GM13976 (cell line): ENCODE data around the gene MRPS34.

Source experiments
- DNase-seq: peaks from one replicate; pipeline ENCODE4 v3.0.0; 2012; ENCODE audit warnings: low spot score
- CTCF ChIP-seq: IDR thresholded peaks from 2 replicates; pipeline ENCODE4 v1.5.1; 2012; ENCODE audit warnings: borderline replicate concordance, mild to moderate bottlenecking; ENCODE audit not compliant: insufficient read depth; ENCODE audit errors: extremely low read depth, missing control alignments, control extremely low read depth
- in situ Hi-C: fragments of 300-500 bp; cut with MboI; formaldehyde crosslinking; loops from one replicate; pipeline ENCODE4 v1.12.0; 2022; ENCODE audit warnings: low sequenced_read_pairs, mixed read lengths, inconsistent platforms; ENCODE audit not compliant: unreplicated experiment

Gene MRPS34

GRCh38 chr16:1778200-1779179 is 5.6 kb upstream of the MRPS34 start:
- no peak for DNase-seq
- no peak for TF ChIP-seq CTCF
- in situ Hi-C loops, result no loop called here

GRCh38 chr16:1777375-1778199 is 4.7 kb upstream of the MRPS34 start:
- no peak for TF ChIP-seq CTCF
- no peak for DNase-seq
- in situ Hi-C loops, result no loop called here

- no peak for TF ChIP-seq CTCF
Measured at GRCh38 chr16:1776991-1777374, 4.0 kb upstream of the MRPS34 start.

GRCh38 chr16:1776672-1776955 is 3.7 kb upstream of the MRPS34 start:
- DNase-seq, result no peak
- no peak for TF ChIP-seq CTCF
- in situ Hi-C loops, result no loop called here

More at GRCh38 chr16:1776991-1777374, 4.0 kb upstream of the MRPS34 start:
- DNase-seq, result no peak
- in situ Hi-C loops, result no loop called here

GRCh38 chr16:1775846-1776671 is 3.1 kb upstream of the MRPS34 start:
- in situ Hi-C loops, result no loop called here
- no peak for TF ChIP-seq CTCF
- DNase-seq, result no peak
